GM18498 (cell line): ENCODE data around the gene BRD3.

ENCODE experiments used
- ATAC-seq: cut with Tn5 transposase; IDR thresholded peaks from one replicate; pipeline ENCODE4 v1.9.1; 2021; ENCODE audit warnings: mild to moderate bottlenecking, moderate library complexity; ENCODE audit not compliant: unreplicated experiment

BRD3 gene

GRCh38 chr9:134066913-134067851 is 644 bp downstream of the BRD3 start:
- no peak for ATAC-seq

- ATAC-seq, result no peak
These were observed 1.3 kb downstream of the BRD3 start for GRCh38 chr9:134066526-134066912.

GRCh38 chr9:134065612-134066419 is 2.0 kb downstream of the BRD3 start:
- peak; percentile 31 for ATAC-seq

- ATAC-seq, result no peak
These were observed 3.1 kb downstream of the BRD3 start for GRCh38 chr9:134064711-134065110.

GRCh38 chr9:134063571-134064450 is 4.0 kb downstream of the BRD3 start:
- ATAC-seq, result no peak

- no peak for ATAC-seq
These were observed 4.7 kb downstream of the BRD3 start for GRCh38 chr9:134063088-134063570.

- ATAC-seq, result no peak
These were observed 5.3 kb downstream of the BRD3 start for GRCh38 chr9:134062461-134063087.

GRCh38 chr9:134061688-134062371 is 6.0 kb downstream of the BRD3 start:
- no peak for ATAC-seq

- ATAC-seq, result no peak
These were observed 6.7 kb downstream of the BRD3 start for GRCh38 chr9:134061019-134061687.

- no peak for ATAC-seq
These were observed 7.3 kb downstream of the BRD3 start for GRCh38 chr9:134060546-134060945.

- ATAC-seq, result peak; percentile 75
These were observed 8.0 kb downstream of the BRD3 start for GRCh38 chr9:134059661-134060395.

- ATAC-seq, result no peak
These were observed 8.6 kb downstream of the BRD3 start for GRCh38 chr9:134059188-134059641.

- no peak for ATAC-seq
These were observed 9.1 kb downstream of the BRD3 start for GRCh38 chr9:134058716-134059115.

GRCh38 chr9:134057751-134058701 is 9.8 kb downstream of the BRD3 start:
- no peak for ATAC-seq

GRCh38 chr9:134057307-134057657 is 10.5 kb downstream of the BRD3 start:
- ATAC-seq, result no peak

- no peak for ATAC-seq
These were observed 11.1 kb downstream of the BRD3 start for GRCh38 chr9:134056483-134057306.
